Jurkat, Clone E6-1 (cell line): Measurements from ENCODE around the gene PRKAG2.
"Not testable (repeated sequence)": the region's sequence is repeated elsewhere in the genome, so short reads cannot be mapped to it uniquely, and the experiment has no call there.

Source experiments
- DNase-seq: peaks from one replicate; pipeline ENCODE4 v3.0.0-alpha.2; 2011; ENCODE audit warnings: low read depth, low spot score
- H3K4me3 ChIP-seq: 2 replicates; pipeline ENCODE4 v1.5.1; 2011; ENCODE audit warnings: mild to moderate bottlenecking, low read length, control low read depth, moderate library complexity

PRKAG2 gene

DNA sequence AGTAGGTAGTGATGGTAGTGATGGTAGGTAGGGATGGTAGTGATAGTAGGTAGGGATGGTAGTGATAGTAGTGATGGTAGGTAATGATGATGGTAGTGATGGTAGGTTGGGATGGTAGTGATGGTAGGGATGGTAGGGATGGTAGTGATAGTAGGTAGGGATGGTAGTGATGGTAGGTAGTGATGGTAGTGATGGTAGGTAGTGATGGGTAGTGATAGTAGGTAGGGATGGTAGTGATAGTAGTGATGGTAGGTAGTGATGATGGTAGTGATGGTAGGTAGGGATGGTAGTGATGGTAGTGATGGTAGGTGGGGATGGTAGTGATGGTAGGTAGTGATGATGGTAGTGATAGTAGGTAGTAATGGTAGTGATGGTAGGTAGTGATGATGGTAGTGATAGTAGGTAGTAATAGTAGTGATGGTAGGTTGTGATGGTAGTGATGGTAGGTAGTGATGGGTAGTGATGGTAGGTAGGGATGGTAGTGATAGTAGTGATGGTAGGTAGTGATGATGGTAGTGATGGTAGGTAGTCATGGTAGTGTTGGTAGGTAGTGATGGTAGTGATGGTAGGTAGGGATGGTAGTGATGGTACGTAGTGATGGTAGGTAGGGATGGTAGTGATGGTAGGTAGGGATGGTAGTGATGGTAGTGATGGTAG, 35.4 kb downstream of the PRKAG2 start:
- DNase-seq, H3K4me3 ChIP-seq: not testable (repeated sequence)

DNA sequence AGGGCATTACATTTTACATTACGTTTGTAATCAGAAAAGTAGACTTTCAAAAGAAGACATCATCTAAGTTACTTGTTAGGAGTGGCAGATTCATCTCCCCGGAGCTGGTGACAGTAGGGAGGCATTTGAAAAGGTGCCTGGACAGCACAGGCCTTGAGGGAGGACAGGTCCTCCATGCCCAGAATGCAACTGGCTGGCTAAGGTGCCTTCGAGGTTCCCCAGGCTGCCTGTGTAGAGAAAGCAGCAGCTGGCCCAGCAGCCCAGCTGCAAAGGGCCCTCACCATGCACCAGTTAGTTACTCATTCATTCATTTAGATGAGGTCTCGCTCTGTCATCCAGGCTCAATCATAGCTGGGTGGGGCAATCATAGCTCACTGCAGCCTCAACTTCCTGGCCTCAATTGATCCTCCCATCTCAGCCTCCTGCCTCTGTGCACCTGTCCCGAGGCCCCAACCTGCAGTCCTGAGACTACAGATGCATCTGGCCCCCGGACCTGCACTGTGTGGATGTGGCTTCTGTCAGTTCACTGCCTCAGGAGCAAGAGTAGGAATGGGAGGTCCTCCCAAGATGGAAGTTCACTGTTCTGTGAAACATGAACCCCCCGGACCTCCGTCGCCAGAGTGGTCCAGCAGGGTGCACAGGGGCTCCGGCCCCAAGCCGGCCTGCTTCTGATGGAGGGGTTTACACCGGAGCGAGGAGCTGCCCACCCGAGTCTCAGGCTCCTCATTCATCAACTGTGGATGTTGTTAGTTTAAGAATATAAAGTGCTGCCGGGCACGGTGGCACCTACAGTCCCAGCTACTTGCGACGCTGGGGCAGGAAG, 36.6 kb downstream of the PRKAG2 start:
- DNase-seq: no peak
- no peak overlapping the region for H3K4me3 ChIP-seq

DNA sequence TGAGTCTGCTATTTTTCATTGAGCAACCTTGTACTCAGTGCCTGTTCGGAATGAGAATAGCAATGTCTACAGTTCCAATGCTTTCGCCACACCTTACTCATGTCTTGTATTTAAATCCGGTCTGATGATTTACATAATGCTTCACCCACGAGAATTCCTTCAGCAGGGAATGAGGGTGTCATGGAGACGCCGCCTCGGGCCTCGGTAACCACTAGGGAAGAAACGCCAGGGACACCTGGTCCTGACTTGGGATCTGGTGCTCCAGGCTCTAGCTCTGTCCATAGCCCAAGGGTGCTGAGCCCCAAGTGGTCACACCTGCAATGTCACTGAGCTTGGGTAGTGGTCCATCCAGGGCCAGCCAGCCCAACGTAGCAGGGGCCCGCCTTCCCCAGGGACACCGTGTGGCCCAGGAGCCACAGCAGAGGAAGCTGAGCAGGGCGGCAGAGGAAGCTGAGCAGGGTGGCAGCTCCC, 37.4 kb downstream of the PRKAG2 start:
- no peak for DNase-seq
- H3K4me3 ChIP-seq: no peak overlapping the region

DNA sequence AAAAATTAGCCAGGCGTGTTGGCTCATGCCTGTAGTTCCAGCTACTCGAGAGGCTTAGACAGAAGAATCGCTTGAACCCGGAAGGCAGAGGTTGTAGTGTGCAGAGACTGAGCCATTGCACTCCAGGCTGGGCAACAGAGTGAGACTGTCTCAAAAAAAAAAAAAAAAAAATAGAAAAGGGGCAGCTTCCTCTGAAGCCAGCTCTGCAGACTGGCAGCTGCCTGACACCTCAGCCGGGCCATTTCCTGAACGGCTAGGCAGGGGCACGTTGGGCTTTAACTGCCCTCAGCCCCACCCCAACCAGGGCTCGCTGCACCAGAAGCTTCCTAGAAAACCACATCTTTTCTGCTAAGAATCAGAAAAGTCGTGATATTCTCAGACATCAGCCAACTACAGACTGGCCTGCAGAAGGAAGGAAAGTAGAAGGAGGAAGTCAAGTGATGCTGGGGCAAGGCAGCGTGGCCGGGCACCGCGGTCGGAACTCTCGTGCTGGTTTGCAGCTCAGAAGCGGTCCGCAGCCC, 38.0 kb downstream of the PRKAG2 start:
- DNase-seq: peak; percentile 15
- no peak overlapping the region for H3K4me3 ChIP-seq

DNA sequence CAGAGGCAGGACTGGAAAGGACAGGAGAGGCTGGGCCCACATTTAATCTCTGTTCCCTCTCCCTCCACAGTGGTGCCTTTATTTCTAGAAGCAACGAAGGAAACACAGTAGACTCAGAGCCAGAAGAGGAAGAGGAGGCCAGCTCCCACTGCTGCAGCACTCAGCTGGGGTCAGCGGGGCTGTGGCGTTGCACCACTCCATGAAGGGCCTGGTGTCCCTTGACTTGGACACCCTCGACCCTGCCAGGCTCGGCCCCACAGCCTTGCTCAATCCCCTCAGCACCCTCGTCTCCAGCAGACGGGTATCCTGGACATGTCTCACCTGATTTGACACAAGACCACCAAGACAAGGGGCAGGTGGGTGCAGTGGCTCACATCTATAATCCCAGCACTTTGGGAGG, 38.8 kb downstream of the PRKAG2 start:
- no peak for DNase-seq
- H3K4me3 ChIP-seq: no peak overlapping the region

DNA sequence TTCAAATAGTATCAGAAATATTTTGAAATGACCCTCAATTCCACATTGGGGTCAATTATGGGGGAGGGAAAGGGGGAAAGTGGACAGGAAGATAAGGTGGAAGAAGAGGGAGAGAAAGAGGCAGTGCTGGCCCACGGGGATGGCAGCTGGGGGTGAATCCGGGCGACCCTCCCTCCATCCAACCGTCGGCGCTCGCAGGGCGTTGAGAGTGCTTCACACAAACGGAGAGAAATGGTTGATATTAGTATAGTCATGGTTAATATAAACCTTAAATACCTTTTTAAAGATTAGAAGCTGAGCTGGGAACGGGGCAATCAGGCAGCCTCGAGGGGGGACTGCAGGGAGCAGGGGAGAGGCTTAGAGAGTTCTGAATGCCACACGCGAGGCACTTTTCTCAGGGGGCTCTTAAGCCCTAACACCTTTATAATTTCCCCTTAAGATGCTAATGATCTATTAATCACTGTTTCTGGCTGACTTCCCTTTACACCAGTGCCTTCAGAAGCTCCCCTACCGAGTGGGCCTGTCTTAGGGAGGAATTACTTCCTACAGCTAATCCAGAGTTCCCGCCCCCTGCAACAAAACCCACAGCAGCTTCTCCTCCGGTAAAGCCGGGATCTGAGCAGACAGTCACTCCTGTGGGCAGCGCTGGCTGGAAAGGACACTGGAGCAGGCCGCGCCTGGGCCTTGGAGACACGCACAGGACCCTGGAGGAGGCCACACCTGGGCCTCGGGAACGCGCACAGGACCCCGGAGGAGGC, 39.5 kb downstream of the PRKAG2 start:
- DNase-seq: no peak
- no peak overlapping the region for H3K4me3 ChIP-seq

DNA sequence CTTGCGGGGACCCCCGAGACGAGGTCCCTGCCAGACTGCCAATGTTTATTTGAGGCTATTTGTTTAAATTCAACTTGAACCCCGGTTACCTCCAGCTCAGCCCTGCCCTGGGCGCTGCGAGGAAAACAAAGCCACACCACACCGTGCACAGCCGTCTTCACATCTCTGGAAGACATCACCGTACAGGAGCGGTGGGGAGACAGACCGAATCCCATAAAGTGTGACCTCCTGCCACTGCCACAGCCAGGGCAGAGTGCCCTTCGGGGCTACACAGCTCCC, 40.0 kb downstream of the PRKAG2 start:
- H3K4me3 ChIP-seq: no peak overlapping the region

DNA sequence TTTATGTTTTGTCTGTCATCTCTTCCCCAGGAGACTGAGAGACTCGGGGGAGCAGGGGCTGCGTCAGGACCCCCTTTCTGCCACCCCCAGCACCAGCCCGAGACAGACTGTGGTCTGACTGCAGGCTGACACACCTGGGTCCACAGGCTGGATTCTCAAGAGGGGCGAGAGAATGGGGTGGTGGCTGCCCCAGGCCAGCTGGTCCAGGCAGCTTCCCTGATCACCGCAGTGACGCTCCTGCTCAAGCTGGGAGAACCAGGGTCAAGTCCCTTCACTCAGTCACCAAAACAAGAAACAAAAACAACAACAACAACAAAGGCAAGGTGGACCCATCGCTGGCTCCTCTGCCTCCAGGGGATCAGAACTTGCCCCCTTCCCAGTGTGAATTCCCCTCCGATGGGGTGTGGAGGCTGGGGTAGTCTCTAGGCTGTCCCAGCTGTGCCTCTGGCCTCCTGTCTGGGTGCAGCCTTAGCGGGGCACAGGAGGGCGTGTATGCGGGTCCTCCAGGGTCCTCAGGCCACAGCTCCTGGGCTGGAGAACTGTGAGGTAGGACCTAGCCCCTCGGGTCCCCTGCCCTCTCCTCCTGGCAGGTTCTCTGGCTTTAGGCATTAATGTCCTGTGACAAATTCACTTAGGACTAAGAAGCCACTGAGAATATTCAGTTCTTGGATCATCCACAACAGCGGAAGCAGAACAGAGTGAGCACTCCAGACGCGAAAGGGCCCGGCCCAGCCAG, 40.6 kb downstream of the PRKAG2 start:
- H3K4me3 ChIP-seq: no peak overlapping the region
- DNase-seq: no peak

More for the DNA sequence above, 40.0 kb downstream of the PRKAG2 start:
- no peak for DNase-seq

DNA sequence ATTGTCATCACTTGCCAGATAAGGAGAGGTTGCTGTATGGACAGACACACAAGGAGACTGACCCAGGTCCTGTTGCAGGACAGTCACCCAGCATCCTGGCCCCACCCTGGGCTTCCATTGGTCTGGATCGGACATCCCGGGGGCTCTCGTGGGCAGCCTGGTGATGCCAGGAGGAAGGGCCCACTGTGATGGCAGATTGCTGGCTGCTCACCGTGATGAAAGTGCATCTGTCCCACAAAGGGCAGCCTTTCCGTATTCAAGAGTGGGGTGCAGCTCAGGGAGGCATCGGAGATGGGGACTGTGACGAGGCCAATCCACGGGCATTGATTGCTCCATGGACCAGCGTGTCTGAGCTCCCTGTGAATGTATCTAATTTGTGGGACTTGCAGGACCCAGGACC, 41.3 kb downstream of the PRKAG2 start:
- no peak overlapping the region for H3K4me3 ChIP-seq
- DNase-seq: no peak

DNA sequence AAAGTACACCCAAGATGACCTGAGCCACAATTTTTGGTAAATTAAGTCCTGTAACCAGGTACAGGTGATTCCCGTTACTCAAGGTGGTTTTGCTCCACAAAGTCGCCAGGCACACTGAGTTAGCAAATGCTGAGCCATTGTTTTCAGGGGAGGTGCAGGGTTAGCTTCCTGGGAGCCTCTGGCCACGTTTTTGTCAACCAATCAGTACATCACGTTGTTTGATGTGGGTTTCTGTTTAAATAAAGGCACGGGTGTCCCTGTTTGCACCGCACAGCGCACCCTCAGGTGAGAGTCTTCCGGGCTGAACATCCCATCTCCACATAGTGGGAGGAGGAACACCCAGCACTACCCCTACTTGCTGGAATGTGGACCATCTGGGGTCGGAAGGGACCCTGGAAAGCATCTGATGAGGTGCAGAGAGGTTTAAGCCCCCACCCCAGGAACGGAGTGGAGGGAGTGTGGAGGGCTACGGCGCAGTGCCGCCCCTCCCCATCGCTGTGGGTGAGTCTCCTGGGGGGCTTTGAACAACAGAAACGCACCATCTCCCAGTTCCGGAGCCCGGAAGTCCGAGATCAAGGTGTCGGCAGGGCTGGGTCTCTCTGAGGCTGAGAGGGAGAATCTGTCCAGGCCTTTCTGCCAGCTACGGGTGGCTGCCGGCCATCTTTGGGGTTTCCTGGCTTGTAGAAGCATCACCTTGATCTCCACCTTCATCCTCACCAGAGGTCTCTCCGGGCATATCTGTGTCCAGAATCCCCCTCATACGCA, 42.5 kb downstream of the PRKAG2 start:
- H3K4me3 ChIP-seq: no peak overlapping the region
- peak; percentile 48 for DNase-seq

DNA sequence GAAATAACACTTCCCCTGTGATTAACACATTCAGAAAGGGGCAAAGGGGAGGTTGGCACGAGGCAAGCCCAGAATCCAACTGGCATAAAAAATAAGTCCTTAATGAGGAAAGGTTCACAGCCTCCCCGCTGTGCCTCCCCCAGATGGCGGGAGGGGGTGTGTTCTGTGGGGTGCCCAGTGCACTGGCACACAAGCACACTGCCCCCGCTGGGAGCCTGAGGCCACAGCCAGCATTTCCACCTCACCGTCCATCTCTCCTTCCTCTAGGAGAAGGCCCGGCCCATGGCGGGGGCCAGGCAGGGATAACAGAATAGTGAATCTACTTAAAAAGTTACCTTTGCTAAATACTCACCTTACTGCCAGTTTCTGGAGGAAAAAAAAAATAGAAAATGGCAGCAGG, 43.2 kb downstream of the PRKAG2 start:
- DNase-seq: no peak
- H3K4me3 ChIP-seq: no peak overlapping the region

DNA sequence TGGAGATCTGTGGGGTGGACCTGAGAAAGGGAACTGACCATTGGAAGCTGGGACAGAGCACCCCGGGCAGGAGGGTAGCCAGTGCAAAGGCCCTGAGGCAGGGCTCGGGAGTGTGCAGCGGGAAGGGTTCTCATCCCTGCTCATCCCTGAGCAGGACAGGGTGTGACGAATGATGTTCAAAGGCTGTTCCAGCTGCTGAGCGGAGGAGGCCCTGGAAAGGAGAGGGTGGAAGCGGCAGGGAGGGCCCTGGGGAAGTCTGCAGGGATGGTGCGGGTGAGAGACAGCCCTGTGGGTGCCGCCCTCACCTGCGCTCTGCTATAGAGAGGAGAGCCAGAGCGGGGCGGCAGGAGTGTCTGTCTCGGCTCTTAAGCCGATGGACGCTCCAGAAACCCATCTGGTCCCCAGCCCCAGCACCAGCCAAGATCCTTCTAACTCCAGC, 43.7 kb downstream of the PRKAG2 start:
- no peak overlapping the region for H3K4me3 ChIP-seq
- DNase-seq: no peak

DNA sequence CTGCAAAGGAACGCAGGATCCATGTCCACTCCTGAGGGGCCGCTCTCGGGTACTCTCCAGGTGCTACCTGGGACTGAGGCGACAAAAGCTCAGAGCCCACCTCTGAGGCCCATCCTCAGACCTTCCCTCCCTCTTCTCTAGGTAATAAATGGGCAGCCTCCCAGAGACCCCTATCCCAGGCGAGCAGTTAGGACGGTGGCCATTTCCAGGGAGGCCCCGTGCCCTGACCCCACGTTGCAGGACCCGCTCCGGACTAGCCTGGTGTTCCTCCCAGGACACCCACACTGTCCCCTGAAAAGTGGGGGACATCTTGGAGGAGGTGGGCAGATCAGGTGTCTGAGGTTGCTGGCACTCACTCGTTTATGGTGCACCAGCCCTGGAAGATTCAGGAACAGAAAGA, 44.3 kb downstream of the PRKAG2 start:
- no peak overlapping the region for H3K4me3 ChIP-seq
- DNase-seq: no peak

DNA sequence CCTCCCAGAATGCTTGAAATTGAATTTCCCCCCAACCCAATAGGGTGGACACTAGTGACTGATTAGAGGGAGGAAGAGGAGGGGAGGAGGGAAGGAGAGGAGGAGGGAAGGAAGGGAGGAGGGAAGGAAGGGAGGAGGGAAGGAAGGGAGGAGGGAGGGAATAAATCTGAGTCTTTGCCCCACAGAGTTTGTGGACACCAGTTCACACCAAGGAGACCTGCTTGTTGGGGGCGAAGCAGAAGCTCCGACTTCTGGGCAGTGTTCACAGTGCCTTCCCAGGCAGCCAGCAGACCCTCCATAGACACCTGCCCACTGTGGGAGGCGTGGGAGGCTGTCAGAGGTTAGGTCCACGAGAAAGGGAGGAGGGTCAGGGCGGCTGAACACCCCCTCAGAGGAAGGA, 44.8 kb downstream of the PRKAG2 start:
- DNase-seq: no peak
- no peak overlapping the region for H3K4me3 ChIP-seq

DNA sequence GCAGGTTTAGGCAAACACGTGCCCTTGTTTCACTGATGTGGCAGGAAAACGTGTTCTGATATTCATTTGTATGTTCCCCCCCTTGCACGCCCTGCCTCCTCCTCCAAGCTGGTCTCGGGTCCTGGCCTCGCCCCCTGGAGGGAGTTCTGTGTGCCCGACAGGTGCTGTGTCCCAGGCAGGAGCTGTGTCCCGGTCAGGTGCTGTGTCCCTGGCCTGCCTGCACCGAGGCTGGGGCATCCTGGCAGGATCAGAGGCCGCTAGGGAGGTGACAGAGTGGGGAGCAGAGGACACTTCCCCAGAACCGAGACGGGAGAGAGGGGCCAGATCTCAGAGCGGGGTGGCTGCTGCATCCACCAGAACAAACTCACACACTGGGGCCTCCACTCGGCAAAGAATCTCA, 45.3 kb downstream of the PRKAG2 start:
- DNase-seq: no peak
- H3K4me3 ChIP-seq: no peak overlapping the region

DNA sequence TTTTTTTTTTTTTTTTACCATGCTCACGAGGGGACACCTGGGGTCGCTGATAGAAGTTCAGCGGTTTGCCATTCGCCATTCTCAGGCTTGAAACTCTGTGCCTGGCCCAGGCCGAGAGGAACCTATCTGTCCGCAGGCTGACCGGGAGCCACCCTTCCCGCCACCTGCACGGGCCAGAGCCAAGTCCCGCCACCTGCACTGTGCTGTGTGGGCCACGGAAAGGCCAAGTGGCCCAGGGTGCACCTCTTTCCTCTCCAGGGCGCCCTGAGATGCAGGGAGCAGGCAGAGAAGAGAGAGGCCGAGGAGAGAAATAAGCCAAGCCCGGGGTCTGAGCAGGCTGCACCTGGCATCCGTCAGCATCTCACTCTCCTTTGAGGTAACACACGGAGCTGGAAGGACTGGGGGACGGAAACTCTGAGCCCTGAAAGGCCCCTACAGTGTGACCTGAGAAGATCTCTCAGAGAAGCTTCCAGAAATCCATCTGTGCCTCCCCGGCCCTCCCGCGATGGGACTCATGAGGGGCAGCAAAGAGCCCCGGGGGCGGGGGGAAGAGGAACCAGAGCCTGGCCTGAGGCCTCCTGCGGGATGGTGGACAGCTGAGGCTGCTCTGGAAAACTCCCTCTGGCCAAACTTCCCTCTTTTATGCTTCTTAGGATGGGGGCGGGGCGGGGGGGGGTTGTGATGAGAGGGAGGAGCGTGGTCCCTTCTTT, 46.6 kb downstream of the PRKAG2 start:
- H3K4me3 ChIP-seq: no peak overlapping the region
- no peak for DNase-seq

DNA sequence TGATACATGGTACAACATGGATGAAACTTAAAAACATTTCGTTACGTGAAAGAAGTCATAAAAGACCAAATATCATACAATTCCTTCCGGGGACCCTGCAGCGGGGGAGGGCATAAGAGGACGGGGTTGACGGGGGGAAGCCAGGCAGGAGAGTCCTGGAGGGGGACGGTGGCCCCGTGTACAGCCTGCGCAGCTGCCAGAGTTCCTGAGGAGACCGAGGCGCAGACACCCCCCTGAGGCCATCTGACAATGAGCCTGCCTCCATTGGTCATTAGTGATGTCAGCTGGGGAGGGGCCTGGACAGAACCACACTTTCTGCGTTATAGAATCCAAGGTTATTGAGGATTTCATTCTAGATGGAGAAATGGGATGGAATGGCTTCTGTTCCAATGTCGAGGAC, 47.2 kb downstream of the PRKAG2 start:
- no peak for DNase-seq
- no peak overlapping the region for H3K4me3 ChIP-seq

DNA sequence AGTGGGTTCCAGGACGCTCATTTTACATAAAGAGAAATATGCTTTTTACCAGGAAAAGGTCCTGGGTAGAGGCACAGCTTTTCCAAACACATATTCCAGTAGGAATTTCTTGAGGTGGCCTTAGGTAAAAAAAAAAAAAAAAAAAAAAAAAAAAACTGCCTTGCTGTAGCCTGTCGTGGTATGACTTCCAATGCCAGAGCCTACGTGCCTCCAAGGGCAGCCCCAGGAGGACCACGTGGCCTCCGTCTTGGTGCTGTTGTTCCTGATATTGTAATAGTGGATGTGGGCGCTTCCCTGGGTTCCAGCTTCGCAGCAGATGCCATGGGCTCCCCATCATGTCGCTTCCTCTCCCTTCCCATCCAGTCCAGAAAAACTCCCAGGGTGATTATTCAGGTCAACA, 49.3 kb downstream of the PRKAG2 start:
- H3K4me3 ChIP-seq: no peak overlapping the region
- DNase-seq: no peak
